ENCODE results near the gene TMTC2. TPM values are rescaled to one million over a fixed set of nuclear protein-coding genes. Genes with fewer than 3 reads are reported as not detected.

The TMTC2 gene
- total and polyA plus RNA-seq, 2 experiments from 2014 or later, result 1.5 to 12.0 TPM

- WGBS (ENCODE audit: low lambda C conversion rate, missing lambda C conversion rate), result 41% methylated on average over 2 of the region's 2 CpGs
- no peak for DNase-seq (ENCODE audit: low spot score)
- no peak overlapping the region for H3K4me2 ChIP-seq
- H3K4me3 ChIP-seq, result no peak overlapping the region
- H3K4me1 ChIP-seq (ENCODE audit: insufficient read depth), result peaks cover 9% of the 10 kb centered on the region
- no peaks in the 10 kb centered on the region for H4K20me1 ChIP-seq (ENCODE audit: insufficient read depth, poor library complexity, severe bottlenecking)
- no peak overlapping the region for H3K27ac ChIP-seq
- H2AFZ ChIP-seq, result no peak overlapping the region
- no peaks in the 10 kb centered on the region for H3K36me3 ChIP-seq (replicated peaks; ENCODE audit: insufficient read depth, low read depth)
- H3K27me3 ChIP-seq, result no peaks in the 10 kb centered on the region
- no peaks in the 10 kb centered on the region for H3K9me3 ChIP-seq (ENCODE audit: low read depth)
- no peaks in the 10 kb centered on the region for H3K9me2 ChIP-seq (replicated peaks; ENCODE audit: insufficient read depth)
- H3K79me2 ChIP-seq, result no peaks in the 10 kb centered on the region
- no peak for TF ChIP-seq EZH2phosphoT487 (IDR thresholded peaks at IDR 0.05; ENCODE audit: low read depth, severe bottlenecking, unreplicated experiment)
- no peak for TF ChIP-seq CTCF (IDR thresholded peaks at IDR 0.05; ENCODE audit: poor library complexity)
- TF ChIP-seq EZH2 (IDR thresholded peaks at IDR 0.05; ENCODE audit: borderline replicate concordance), result no peak
Measured at GRCh38 chr12:82942521-82942920, 255.8 kb downstream of the TMTC2 start.

- no peak for TF ChIP-seq EZH2phosphoT487 (IDR thresholded peaks at IDR 0.05; ENCODE audit: low read depth, severe bottlenecking, unreplicated experiment)
- TF ChIP-seq EZH2 (IDR thresholded peaks at IDR 0.05; ENCODE audit: borderline replicate concordance), result no peak
- no peak for TF ChIP-seq CTCF (IDR thresholded peaks at IDR 0.05; ENCODE audit: poor library complexity)
- Histone ChIP-seq H3K4me3 (no peak overlapping the region), H3K36me3 (replicated peaks; ENCODE audit: insufficient read depth, low read depth) (no peaks in the 10 kb centered on the region), H3K9me3 (ENCODE audit: low read depth) (no peaks in the 10 kb centered on the region), H3K9me2 (replicated peaks; ENCODE audit: insufficient read depth) (no peaks in the 10 kb centered on the region), H3K4me2 (no peak overlapping the region), H3K27ac (no peak overlapping the region), H3K79me2 (no peaks in the 10 kb centered on the region), H4K20me1 (ENCODE audit: insufficient read depth, poor library complexity, severe bottlenecking) (no peaks in the 10 kb centered on the region), H3K4me1 (ENCODE audit: insufficient read depth) (peaks cover 9% of the 10 kb centered on the region), H2AFZ (no peak overlapping the region), H3K27me3 (no peaks in the 10 kb centered on the region)
- WGBS (ENCODE audit: low lambda C conversion rate, missing lambda C conversion rate), result 48% methylated on average over 2 of the region's 2 CpGs
- no peak for DNase-seq (ENCODE audit: low spot score)
Measured at GRCh38 chr12:82942991-82943401, 256.3 kb downstream of the TMTC2 start.

DNA sequence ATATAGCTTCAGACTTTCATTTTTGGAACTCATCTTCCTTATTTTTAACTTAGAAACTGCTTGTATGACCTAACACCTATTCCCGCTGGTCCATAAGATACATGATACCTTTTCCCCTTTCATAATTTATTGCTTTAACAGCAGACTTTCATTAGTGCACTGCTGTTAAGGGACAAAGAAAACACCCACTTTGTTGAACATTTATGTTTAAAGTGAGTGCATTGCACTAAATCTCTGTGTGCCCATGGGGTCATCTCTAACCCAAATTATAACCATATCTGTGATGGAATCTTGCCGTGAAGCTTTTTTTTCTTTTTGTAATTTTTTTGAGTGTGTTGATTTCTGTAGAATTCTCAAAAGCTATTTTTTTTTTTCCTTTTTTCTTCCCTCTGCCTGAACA lies 261.8 kb downstream of the TMTC2 start:
- Histone ChIP-seq H3K4me2 (no peak overlapping the region), H3K9me2 (replicated peaks; ENCODE audit: insufficient read depth) (no peaks in the 10 kb centered on the region), H3K4me1 (ENCODE audit: insufficient read depth) (no peaks in the 10 kb centered on the region), H3K27me3 (no peaks in the 10 kb centered on the region), H4K20me1 (ENCODE audit: insufficient read depth, poor library complexity, severe bottlenecking) (no peaks in the 10 kb centered on the region), H3K4me3 (no peak overlapping the region), H2AFZ (no peak overlapping the region), H3K79me2 (no peaks in the 10 kb centered on the region), H3K27ac (no peak overlapping the region), H3K36me3 (replicated peaks; ENCODE audit: insufficient read depth, low read depth) (no peaks in the 10 kb centered on the region), H3K9me3 (ENCODE audit: low read depth) (no peaks in the 10 kb centered on the region)
- TF ChIP-seq EZH2phosphoT487 (IDR thresholded peaks at IDR 0.05; ENCODE audit: low read depth, severe bottlenecking, unreplicated experiment) (no peak), CTCF (IDR thresholded peaks at IDR 0.05; ENCODE audit: poor library complexity) (no peak), EZH2 (IDR thresholded peaks at IDR 0.05; ENCODE audit: borderline replicate concordance) (no peak)
- 77% methylated on average over 2 of the region's 2 CpGs for WGBS (ENCODE audit: low lambda C conversion rate, missing lambda C conversion rate)
- no peak for DNase-seq (ENCODE audit: low spot score)

- 69% methylated on average over 2 of the region's 2 CpGs for WGBS (ENCODE audit: low lambda C conversion rate, missing lambda C conversion rate)
- H3K27me3 ChIP-seq, result no peaks in the 10 kb centered on the region
- peaks cover 4% of the 10 kb centered on the region for H3K4me1 ChIP-seq (ENCODE audit: insufficient read depth)
- H3K36me3 ChIP-seq (replicated peaks; ENCODE audit: insufficient read depth, low read depth), result no peaks in the 10 kb centered on the region
- no peaks in the 10 kb centered on the region for H3K79me2 ChIP-seq
- H4K20me1 ChIP-seq (ENCODE audit: insufficient read depth, poor library complexity, severe bottlenecking), result no peaks in the 10 kb centered on the region
- no peak overlapping the region for H2AFZ ChIP-seq
- H3K4me3 ChIP-seq, result no peak overlapping the region
- H3K9me2 ChIP-seq (replicated peaks; ENCODE audit: insufficient read depth), result no peaks in the 10 kb centered on the region
- no peak for TF ChIP-seq EZH2 (IDR thresholded peaks at IDR 0.05; ENCODE audit: borderline replicate concordance)
- no peak for TF ChIP-seq CTCF (IDR thresholded peaks at IDR 0.05; ENCODE audit: poor library complexity)
- no peak for TF ChIP-seq EZH2phosphoT487 (IDR thresholded peaks at IDR 0.05; ENCODE audit: low read depth, severe bottlenecking, unreplicated experiment)
- no peak for DNase-seq (ENCODE audit: low spot score)
- no peak overlapping the region for H3K4me2 ChIP-seq
- no peak overlapping the region for H3K27ac ChIP-seq
- H3K9me3 ChIP-seq (ENCODE audit: low read depth), result no peaks in the 10 kb centered on the region
Measured at GRCh38 chr12:82950356-82950755, 263.6 kb downstream of the TMTC2 start.

All from hepatocyte (in vitro differentiated cells).